HuH-7 (cell line): ENCODE data around the gene SREBF1.
A peak's percentile ranks its signal among the peaks of the same experiment; 100 is the strongest.

Experiments used
- DNase-seq: peaks from one replicate; pipeline ENCODE4 v3.0.0; 2011; ENCODE audit warnings: low spot score

Gene SREBF1

GRCh38 chr17:17857496-17857895 is 20.7 kb upstream of the SREBF1 start:
- DNase-seq = no peak

- DNase-seq = peak; percentile 39
Observed at GRCh38 chr17:17856386-17856785, 19.6 kb upstream of the SREBF1 start.

GRCh38 chr17:17855976-17856375 is 19.2 kb upstream of the SREBF1 start:
- no peak for DNase-seq

- DNase-seq = no peak
Observed at GRCh38 chr17:17853811-17854447, 17.1 kb upstream of the SREBF1 start.

DNA sequence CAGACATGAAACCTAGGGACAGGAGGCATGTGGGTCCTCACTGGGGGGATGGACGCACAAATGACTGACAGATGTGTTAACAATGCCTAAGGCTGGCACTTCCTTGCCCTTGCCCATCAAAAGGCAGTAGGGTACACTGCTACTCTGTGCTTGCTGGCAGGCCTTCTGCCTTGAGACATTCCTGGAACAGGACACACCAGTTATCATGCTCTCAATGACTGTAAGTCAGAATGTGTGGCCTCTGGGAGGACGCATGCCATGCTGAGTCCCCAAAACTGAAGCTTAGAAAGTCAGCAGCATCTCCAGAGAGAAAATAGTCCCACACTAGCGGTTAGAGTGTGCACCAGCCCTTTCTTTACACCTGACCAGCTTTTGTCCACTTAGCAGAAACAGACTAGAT is 16.1 kb upstream of the SREBF1 start:
- no peak for DNase-seq

- no peak for DNase-seq
Observed at GRCh38 chr17:17851103-17852002, 14.6 kb upstream of the SREBF1 start.

- DNase-seq = peak; percentile 50
Observed at GRCh38 chr17:17849845-17850373, 13.1 kb upstream of the SREBF1 start.

DNA sequence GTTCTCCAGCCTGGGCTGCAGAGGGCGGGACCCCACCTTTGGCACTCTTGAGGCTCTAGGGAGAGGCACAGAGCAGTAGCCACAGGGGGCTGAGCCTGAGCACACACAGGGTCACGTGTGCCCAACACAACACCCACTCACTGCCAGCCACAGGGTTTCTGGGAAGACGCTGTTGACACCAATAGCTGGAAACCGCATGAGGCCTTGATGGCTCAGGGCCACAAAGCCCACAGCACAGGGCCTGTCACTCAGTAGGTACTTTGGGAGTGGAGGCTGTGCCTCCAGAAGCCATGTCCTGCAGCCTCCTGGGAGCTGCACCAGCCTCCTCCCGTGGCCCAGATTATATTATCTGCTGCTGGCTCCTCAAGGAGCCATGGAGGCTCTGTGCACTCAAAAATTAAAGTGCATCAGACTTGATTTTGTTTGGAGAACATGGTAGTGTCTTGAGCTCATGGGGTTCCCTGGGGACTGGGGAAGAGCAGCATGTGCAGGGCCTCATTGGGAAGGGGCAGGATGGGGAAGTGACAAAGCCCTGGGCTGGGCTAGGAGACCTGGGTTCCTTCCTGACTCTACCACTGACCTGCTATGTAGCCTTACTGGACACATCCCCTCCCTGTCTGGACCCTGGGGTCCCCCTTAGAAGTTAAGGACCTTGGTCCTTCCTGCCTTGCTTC is 12.5 kb upstream of the SREBF1 start:
- DNase-seq = no peak

GRCh38 chr17:17848311-17849082 is 11.7 kb upstream of the SREBF1 start:
- DNase-seq = no peak

GRCh38 chr17:17847726-17848125 is 10.9 kb upstream of the SREBF1 start:
- DNase-seq = no peak

- no peak for DNase-seq
Observed at GRCh38 chr17:17847118-17847689, 10.4 kb upstream of the SREBF1 start.

- no peak for DNase-seq
Observed at GRCh38 chr17:17846645-17847044, 9.9 kb upstream of the SREBF1 start.

- no peak for DNase-seq
Observed at GRCh38 chr17:17846003-17846402, 9.2 kb upstream of the SREBF1 start.

GRCh38 chr17:17845046-17845775 is 8.4 kb upstream of the SREBF1 start:
- no peak for DNase-seq

DNA sequence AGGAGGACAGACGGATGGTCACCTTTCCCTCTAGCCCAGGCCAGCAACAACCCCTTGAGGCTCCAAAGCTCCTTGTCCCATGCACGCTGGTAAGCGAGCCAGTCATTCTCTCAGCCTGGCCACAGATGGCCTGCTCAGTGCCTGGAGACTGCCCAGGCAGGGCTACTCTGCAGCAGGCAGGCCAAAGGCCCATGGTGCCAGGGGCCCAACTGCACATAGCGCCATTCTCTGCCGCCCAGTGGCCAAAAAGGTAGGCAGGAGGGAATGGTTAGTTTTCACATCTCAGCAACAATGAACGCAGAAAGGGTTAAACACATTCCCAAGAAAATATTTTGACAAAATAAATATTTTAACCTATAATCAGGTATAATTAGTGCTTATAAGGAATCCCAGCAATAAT is 7.7 kb upstream of the SREBF1 start:
- no peak for DNase-seq

- DNase-seq = no peak
Observed at GRCh38 chr17:17844079-17844478, 7.3 kb upstream of the SREBF1 start.

GRCh38 chr17:17843096-17843495 is 6.3 kb upstream of the SREBF1 start:
- DNase-seq = no peak

DNA sequence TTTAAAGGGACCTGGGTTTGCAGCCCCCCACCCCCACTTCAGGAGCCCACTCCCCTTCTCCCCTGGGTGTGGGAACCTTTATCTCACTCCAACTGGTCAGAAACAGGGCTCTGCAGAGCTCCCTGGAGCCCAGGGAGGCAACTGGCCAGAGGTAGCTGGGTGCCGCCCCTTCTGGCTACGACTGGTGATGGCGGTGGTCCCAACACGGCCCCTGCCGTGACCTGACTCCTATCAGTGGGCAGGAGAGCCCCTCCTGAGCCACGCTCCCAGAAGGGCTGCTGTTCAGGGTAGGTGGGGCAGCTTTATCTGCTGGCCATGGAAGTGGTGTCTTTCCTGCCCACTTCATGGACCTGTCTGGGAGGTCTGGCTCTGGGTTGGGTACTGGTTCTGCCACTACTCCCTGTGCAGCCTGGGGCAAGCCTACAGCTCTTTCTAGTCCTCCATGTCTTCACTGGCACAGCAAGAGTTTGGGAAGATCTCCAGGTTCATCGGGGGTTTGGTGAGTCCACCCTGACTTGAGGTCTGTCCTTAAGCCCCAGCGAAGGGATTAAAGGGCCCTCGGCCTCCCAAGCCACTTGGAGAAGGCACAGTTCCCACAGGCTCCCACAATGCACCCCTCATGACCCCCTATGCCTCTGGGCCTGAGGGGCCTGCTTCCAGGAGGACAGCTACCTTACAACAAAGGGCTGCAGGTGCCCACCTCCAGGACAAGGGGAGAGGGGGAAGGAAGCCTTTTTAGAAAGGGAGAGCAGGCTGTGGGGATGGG is 5.5 kb upstream of the SREBF1 start:
- no peak for DNase-seq

GRCh38 chr17:17841601-17842025 is 4.8 kb upstream of the SREBF1 start:
- DNase-seq = no peak
